ENCODE measurements around the gene ZNF407.

Gene ZNF407

GRCh38 chr18:74899554-74899953 lies 301.9 kb downstream of the ZNF407 start:
- TF ChIP-seq, protein P1, sequence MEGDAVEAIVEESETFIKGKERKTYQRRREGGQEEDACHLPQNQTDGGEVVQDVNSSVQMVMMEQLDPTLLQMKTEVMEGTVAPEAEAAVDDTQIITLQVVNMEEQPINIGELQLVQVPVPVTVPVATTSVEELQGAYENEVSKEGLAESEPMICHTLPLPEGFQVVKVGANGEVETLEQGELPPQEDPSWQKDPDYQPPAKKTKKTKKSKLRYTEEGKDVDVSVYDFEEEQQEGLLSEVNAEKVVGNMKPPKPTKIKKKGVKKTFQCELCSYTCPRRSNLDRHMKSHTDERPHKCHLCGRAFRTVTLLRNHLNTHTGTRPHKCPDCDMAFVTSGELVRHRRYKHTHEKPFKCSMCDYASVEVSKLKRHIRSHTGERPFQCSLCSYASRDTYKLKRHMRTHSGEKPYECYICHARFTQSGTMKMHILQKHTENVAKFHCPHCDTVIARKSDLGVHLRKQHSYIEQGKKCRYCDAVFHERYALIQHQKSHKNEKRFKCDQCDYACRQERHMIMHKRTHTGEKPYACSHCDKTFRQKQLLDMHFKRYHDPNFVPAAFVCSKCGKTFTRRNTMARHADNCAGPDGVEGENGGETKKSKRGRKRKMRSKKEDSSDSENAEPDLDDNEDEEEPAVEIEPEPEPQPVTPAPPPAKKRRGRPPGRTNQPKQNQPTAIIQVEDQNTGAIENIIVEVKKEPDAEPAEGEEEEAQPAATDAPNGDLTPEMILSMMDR (IDR thresholded peaks at IDR 0.05; ENCODE audit: low read depth, low read length, poor library complexity, severe bottlenecking) = no peak
- no peak for TF ChIP-seq EZH2phosphoT487 (IDR thresholded peaks at IDR 0.05; ENCODE audit: borderline replicate concordance, low read length)
- no peaks in the 10 kb centered on the region for H3K79me2 ChIP-seq (ENCODE audit: control insufficient read depth, low read length)
- no peak overlapping the region for H3K27ac ChIP-seq (ENCODE audit: low read depth, low read length)

DNA sequence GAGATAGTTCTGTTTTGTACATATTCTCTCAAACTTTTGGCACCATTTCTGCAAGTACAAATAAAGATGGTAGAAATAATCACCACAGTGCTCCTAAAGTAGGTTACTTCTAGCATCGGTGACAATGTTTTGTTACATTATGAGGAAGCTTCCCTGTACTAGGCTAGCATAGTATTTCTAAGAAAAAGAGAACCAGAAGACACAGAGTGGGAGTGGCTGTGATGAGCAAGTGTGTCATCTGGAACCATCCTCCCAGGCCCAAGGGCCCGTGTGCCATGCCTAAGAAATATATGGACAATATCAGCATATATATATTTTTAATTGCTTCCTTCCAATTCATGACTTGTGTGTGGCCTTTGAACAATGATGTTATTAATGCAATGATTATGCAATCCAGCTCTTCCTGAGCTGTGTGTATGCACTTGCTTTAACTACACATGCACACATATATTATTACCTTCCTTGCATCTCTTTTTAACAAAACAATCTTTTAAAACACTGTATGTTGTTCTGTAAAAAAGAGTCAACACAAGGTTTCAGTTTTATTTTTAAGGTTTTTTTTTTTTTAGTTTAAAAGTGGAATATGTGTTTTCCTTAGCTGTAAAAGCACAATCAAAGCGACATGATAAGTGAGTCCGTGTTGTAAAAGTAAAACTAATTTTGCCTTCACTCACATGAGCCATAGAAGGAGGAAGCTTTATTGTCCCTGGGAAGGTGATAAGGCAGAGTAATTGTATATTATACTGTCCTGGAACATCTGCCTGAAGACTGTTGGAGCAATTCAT lies 303.9 kb downstream of the ZNF407 start:
- peaks cover 6% of the 10 kb centered on the region for H3K4me1 ChIP-seq (ENCODE audit: control insufficient read depth, low read length)
- H3K27ac ChIP-seq (ENCODE audit: low read depth, low read length) = no peak overlapping the region
- no peak for TF ChIP-seq EZH2phosphoT487 (IDR thresholded peaks at IDR 0.05; ENCODE audit: borderline replicate concordance, low read length)
- TF ChIP-seq, protein P1 (IDR thresholded peaks at IDR 0.05; ENCODE audit: low read depth, low read length, poor library complexity, severe bottlenecking) = no peak
- H3K4me3 ChIP-seq (ENCODE audit: low read length) = no peak overlapping the region
- no peaks in the 10 kb centered on the region for H3K9me3 ChIP-seq (ENCODE audit: control insufficient read depth, insufficient read depth, low read length)
- no peaks in the 10 kb centered on the region for H3K79me2 ChIP-seq (ENCODE audit: control insufficient read depth, low read length)
- H3K4me2 ChIP-seq (ENCODE audit: low read length) = no peak overlapping the region
- no peaks in the 10 kb centered on the region for H3K36me3 ChIP-seq (ENCODE audit: control insufficient read depth, low read length)
- no peaks in the 10 kb centered on the region for H3F3A ChIP-seq (ENCODE audit: control insufficient read depth, insufficient read depth)
- H3K9me2 ChIP-seq (replicated peaks; ENCODE audit: control insufficient read depth, low read length) = no peaks in the 10 kb centered on the region
- no peaks in the 10 kb centered on the region for H4K20me1 ChIP-seq (ENCODE audit: control insufficient read depth, insufficient read depth, low read depth, low read length)
- H3K27me3 ChIP-seq (ENCODE audit: control insufficient read depth, low read length) = no peaks in the 10 kb centered on the region

More at GRCh38 chr18:74899554-74899953, 301.9 kb downstream of the ZNF407 start:
- no peaks in the 10 kb centered on the region for H3K27me3 ChIP-seq (ENCODE audit: control insufficient read depth, low read length)
- H3F3A ChIP-seq (ENCODE audit: control insufficient read depth, insufficient read depth) = no peaks in the 10 kb centered on the region
- no peaks in the 10 kb centered on the region for H3K36me3 ChIP-seq (ENCODE audit: control insufficient read depth, low read length)
- H3K9me3 ChIP-seq (ENCODE audit: control insufficient read depth, insufficient read depth, low read length) = no peaks in the 10 kb centered on the region
- no peak overlapping the region for H3K4me3 ChIP-seq (ENCODE audit: low read length)
- H3K4me1 ChIP-seq (ENCODE audit: control insufficient read depth, low read length) = peaks cover 6% of the 10 kb centered on the region
- H3K9me2 ChIP-seq (replicated peaks; ENCODE audit: control insufficient read depth, low read length) = no peaks in the 10 kb centered on the region
- H4K20me1 ChIP-seq (ENCODE audit: control insufficient read depth, insufficient read depth, low read depth, low read length) = no peaks in the 10 kb centered on the region
- H3K4me2 ChIP-seq (ENCODE audit: low read length) = no peak overlapping the region

- Histone ChIP-seq H3K9me2 (replicated peaks; ENCODE audit: control insufficient read depth, low read length) (no peaks in the 10 kb centered on the region), H3K27ac (ENCODE audit: low read depth, low read length) (no peak overlapping the region), H3K4me1 (ENCODE audit: control insufficient read depth, low read length) (peaks cover 6% of the 10 kb centered on the region), H3K4me2 (ENCODE audit: low read length) (no peak overlapping the region), H3K4me3 (ENCODE audit: low read length) (no peak overlapping the region), H3K9me3 (ENCODE audit: control insufficient read depth, insufficient read depth, low read length) (no peaks in the 10 kb centered on the region), H4K20me1 (ENCODE audit: control insufficient read depth, insufficient read depth, low read depth, low read length) (no peaks in the 10 kb centered on the region), H3K79me2 (ENCODE audit: control insufficient read depth, low read length) (no peaks in the 10 kb centered on the region), H3K36me3 (ENCODE audit: control insufficient read depth, low read length) (no peaks in the 10 kb centered on the region), H3K27me3 (ENCODE audit: control insufficient read depth, low read length) (no peaks in the 10 kb centered on the region), H3F3A (ENCODE audit: control insufficient read depth, insufficient read depth) (no peaks in the 10 kb centered on the region)
- TF ChIP-seq, protein P1 (IDR thresholded peaks at IDR 0.05; ENCODE audit: low read depth, low read length, poor library complexity, severe bottlenecking) = no peak
- TF ChIP-seq EZH2phosphoT487 (IDR thresholded peaks at IDR 0.05; ENCODE audit: borderline replicate concordance, low read length) = no peak
These were observed 304.4 kb downstream of the ZNF407 start for GRCh38 chr18:74902147-74902455.
